ENCODE measurements around the gene PHKG2.

PHKG2 gene

DNA sequence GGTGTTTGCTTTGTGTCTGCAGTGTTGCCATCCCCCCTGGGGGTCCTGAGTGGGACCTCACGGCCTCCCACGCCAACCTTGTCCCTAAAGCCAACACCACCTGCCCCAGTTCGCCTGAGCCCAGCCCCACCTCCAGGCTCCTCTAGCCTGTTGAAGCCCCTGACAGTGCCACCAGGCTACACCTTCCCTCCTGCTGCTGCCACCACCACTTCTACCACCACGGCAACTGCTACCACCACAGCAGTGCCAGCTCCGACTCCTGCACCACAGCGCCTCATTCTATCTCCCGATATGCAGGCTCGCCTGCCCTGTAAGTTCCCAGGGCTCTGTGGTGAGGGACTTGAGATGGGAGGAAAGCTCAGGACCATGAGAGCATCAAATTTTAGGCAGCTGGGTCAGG lies 27.1 kb upstream of the PHKG2 start:
- DNase-seq, result no peak
- Mint-ChIP-seq H3K9me3 (no peaks in the 10 kb centered on the region), H3K4me1 (peaks cover 29 to 48% of the 10 kb centered on the region in 2 donors), H3K27ac (peak overlapping the region; percentile 63), H3K4me3 (no peak overlapping the region), H3K36me3 (peaks cover 63 to 76% of the 10 kb centered on the region in 2 donors), H3K27me3 (no peaks in the 10 kb centered on the region)
- ATAC-seq (replicated peaks), result no peak

DNA sequence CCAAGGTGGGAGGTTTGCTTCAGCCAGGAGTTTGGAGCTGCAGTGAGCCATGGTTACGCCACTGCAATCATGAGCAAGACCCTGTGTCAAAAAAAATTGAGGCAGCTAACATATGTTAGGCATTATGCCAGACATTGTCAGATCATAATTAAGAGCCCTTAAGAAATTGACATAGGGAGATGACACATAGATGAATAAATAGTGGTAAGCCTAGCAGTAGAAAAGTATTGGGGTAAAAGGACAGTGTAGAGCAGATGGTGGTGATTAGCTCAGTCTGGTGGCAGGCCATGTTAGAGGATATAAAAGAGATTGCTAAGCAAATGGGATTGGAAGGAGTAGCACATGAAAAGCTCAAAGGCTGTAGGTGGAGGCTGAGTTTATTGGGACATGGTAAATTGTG lies 26.6 kb upstream of the PHKG2 start:
- H3K36me3 Mint-ChIP-seq, result peaks cover 59 to 72% of the 10 kb centered on the region in 2 donors
- H3K4me3 Mint-ChIP-seq, result no peak overlapping the region
- DNase-seq (no peak), ATAC-seq (replicated peaks) (no peak)
- H3K4me1 Mint-ChIP-seq, result peaks cover 26 to 45% of the 10 kb centered on the region in 2 donors
- H3K27me3 Mint-ChIP-seq, result no peaks in the 10 kb centered on the region
- H3K9me3 Mint-ChIP-seq, result no peaks in the 10 kb centered on the region
- peak overlapping the region; percentile 63 for H3K27ac Mint-ChIP-seq

DNA sequence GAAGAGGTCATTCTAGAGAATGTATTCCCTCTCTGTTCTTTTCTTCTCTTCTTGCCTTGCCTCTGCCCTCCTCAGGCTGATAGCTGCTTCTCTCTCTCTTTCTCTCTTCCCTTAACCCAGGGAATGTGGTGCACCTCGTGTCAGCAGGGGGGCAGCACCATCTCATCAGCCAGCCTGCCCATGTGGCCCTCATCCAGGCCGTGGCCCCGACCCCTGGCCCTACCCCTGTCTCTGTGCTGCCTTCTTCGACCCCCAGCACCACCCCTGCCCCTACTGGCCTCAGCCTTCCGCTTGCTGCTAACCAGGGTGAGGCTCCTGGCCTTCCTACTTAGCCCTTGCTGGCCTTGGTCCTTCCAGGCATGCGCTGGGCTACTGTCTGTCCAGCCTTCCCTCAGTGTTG lies 25.8 kb upstream of the PHKG2 start:
- ATAC-seq (replicated peaks) (peak in 1 of 2 donors; percentile 35), DNase-seq (no peak)
- Mint-ChIP-seq H3K27me3 (no peaks in the 10 kb centered on the region), H3K4me3 (no peak overlapping the region), H3K27ac (peak overlapping the region; percentile 68), H3K4me1 (peaks cover 24 to 44% of the 10 kb centered on the region in 2 donors), H3K36me3 (peaks cover 53 to 70% of the 10 kb centered on the region in 2 donors), H3K9me3 (no peaks in the 10 kb centered on the region)

DNA sequence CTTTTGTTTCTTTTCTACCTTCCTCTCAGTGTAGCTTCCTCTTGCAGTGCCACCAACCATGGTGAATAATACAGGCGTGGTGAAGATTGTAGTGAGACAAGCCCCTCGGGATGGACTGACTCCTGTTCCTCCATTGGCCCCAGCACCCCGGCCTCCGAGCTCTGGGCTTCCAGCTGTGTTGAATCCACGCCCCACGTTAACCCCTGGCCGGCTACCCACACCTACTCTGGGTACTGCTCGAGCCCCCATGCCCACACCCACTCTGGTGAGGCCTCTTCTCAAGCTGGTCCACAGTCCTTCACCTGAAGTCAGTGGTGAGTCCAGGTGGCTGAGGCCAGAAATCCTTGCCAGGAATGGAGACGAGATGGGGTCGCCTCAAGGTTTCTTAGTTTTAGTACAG lies 25.3 kb upstream of the PHKG2 start:
- Mint-ChIP-seq H3K36me3 (peaks cover 54 to 72% of the 10 kb centered on the region in 2 donors), H3K27me3 (no peaks in the 10 kb centered on the region), H3K4me3 (no peak overlapping the region), H3K4me1 (peaks cover 24 to 49% of the 10 kb centered on the region in 2 donors), H3K27ac (no peak overlapping the region), H3K9me3 (no peaks in the 10 kb centered on the region)
- ATAC-seq (replicated peaks) (no peak), DNase-seq (no peak)

DNA sequence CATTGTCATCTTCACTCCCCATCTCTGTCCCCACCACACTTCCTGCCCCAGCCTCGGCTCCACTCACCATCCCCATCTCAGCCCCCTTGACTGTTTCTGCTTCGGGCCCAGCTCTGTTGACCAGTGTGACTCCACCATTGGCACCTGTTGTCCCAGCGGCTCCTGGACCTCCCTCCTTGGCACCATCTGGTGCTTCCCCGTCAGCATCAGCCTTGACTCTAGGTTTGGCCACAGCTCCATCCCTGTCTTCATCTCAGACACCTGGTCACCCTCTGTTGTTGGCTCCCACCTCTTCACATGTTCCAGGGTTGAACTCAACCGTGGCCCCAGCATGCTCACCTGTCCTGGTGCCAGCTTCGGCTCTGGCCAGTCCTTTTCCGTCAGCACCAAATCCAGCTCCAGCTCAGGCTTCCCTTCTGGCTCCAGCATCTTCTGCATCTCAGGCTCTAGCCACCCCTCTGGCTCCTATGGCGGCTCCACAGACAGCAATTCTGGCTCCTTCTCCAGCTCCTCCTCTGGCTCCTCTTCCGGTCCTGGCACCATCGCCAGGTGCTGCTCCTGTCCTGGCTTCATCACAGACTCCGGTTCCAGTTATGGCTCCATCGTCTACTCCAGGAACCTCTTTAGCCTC lies 24.4 kb upstream of the PHKG2 start:
- DNase-seq (no peak), ATAC-seq (replicated peaks) (no peak)
- Mint-ChIP-seq H3K27me3 (no peaks in the 10 kb centered on the region), H3K9me3 (no peaks in the 10 kb centered on the region), H3K4me3 (no peak overlapping the region), H3K27ac (peak overlapping the region; percentile 78), H3K4me1 (peaks cover 24 to 54% of the 10 kb centered on the region in 2 donors), H3K36me3 (peaks cover 56 to 77% of the 10 kb centered on the region in 2 donors)

DNA sequence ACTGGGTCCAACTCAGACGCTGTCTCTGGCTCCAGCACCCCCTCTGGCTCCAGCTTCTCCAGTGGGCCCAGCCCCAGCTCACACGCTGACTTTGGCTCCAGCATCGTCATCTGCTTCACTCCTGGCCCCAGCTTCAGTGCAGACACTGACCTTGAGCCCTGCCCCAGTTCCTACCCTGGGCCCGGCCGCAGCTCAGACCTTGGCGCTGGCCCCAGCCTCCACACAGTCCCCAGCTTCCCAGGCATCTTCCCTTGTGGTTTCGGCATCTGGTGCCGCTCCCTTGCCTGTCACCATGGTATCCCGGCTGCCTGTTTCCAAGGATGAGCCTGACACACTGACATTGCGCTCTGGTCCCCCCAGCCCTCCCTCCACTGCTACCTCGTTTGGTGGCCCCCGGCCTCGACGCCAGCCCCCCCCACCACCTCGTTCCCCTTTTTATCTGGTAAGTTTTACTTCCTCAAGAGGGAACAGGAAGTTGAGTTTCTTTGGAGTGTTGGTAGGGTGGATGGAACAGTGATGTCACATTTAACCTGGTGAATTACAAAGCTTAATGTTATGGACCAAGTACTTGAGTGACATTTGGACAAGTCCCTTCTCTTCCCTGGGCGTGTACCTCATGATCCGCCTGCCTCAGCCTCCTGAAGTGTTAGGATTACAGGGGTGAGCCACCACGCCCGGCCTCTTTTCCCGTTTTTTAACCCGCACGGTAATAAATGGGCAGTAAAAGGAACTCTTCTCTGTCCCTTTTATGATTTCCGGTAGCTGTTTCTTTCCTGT lies 23.4 kb upstream of the PHKG2 start:
- no peaks in the 10 kb centered on the region for H3K27me3 Mint-ChIP-seq
- DNase-seq, result no peak
- peaks cover 63 to 79% of the 10 kb centered on the region in 2 donors for H3K36me3 Mint-ChIP-seq
- peak overlapping the region; percentile 44 for H3K27ac Mint-ChIP-seq
- H3K4me3 Mint-ChIP-seq, result no peak overlapping the region
- peaks cover 24 to 58% of the 10 kb centered on the region in 2 donors for H3K4me1 Mint-ChIP-seq
- peak; percentile 53 to 59 for ATAC-seq (replicated peaks)
- H3K9me3 Mint-ChIP-seq, result no peaks in the 10 kb centered on the region

DNA sequence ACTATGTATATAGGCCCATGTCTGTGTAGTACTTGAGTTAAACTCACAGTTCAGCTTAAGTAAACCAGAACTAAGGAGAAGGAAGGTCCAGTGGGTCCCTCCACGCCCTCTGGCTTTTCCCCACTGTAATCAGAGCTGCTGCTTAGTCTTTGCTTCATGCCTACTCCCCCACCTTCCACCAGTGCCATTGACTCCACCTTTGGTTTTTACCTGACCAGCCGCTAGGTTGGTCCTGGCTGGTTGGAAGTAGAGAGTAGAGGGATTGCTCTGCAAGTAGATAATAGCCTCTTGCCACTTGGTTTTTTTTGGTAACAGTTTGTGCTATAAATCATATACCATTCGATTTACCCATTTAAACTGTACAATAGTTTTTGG lies 22.8 kb upstream of the PHKG2 start:
- no peaks in the 10 kb centered on the region for H3K27me3 Mint-ChIP-seq
- H3K36me3 Mint-ChIP-seq, result peaks cover 61 to 74% of the 10 kb centered on the region in 2 donors
- H3K9me3 Mint-ChIP-seq, result no peaks in the 10 kb centered on the region
- H3K4me1 Mint-ChIP-seq, result peaks cover 19 to 53% of the 10 kb centered on the region in 2 donors
- H3K4me3 Mint-ChIP-seq, result no peak overlapping the region
- ATAC-seq (replicated peaks), result no peak
- DNase-seq, result no peak
- peak overlapping the region; percentile 44 for H3K27ac Mint-ChIP-seq

DNA sequence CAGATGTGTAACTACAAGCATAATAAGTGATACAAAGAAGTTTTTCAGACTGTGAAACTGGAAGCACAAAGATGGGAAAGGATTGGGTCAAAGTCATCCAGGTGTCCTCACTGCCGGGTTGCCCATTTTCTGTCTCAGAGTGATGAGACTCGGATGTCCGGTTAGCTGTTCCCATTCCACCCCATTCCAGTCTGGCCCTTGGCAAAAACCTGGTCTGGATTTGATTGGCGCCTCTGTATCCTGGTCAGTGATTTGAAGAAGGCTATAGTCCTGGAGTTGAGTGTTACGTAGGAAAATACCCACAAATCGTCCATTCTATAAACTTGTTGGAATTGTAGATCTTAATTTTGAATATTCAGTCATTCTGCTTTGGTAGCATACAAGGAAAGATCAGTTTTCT lies 19.9 kb upstream of the PHKG2 start:
- peaks cover 45 to 56% of the 10 kb centered on the region in 2 donors for H3K36me3 Mint-ChIP-seq
- H3K4me1 Mint-ChIP-seq, result peaks cover 16 to 44% of the 10 kb centered on the region in 2 donors
- DNase-seq (no peak), ATAC-seq (replicated peaks) (no peak)
- H3K27ac Mint-ChIP-seq, result no peak overlapping the region
- H3K4me3 Mint-ChIP-seq, result no peak overlapping the region
- H3K9me3 Mint-ChIP-seq, result no peaks in the 10 kb centered on the region
- no peaks in the 10 kb centered on the region for H3K27me3 Mint-ChIP-seq

DNA sequence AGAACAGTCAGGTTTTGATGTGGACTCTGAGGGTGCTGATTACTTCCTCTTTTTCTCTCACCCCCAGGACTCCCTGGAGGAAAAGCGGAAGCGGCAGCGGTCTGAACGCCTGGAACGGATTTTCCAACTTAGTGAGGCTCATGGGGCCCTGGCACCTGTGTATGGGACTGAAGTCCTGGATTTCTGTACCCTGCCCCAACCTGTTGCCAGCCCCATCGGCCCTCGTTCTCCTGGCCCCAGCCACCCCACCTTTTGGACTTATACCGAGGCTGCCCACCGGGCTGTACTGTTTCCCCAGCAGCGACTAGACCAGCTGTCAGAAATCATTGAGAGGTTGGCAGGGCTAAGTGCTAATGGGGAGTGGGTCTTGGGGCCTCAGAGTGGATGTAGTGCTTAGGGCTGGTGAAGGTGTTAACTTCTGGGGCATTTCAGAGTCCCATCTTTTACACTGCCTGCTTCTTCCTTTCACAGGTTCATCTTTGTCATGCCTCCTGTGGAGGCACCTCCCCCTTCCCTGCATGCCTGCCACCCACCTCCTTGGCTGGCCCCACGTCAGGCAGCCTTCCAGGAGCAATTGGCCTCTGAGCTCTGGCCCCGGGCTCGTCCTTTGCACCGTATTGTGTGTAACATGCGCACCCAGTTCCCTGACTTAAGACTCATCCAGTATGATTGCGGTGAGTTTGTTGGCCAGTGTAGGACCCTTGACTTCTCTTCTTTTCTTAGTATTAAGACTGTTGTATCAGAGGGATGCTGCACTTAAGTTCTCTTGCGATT lies 19.1 kb upstream of the PHKG2 start:
- ATAC-seq (replicated peaks), result no peak
- no peak for DNase-seq
- peaks cover 44 to 56% of the 10 kb centered on the region in 2 donors for H3K36me3 Mint-ChIP-seq
- no peaks in the 10 kb centered on the region for H3K9me3 Mint-ChIP-seq
- peak overlapping the region; percentile 87 for H3K27ac Mint-ChIP-seq
- no peaks in the 10 kb centered on the region for H3K27me3 Mint-ChIP-seq
- H3K4me3 Mint-ChIP-seq, result no peak overlapping the region
- H3K4me1 Mint-ChIP-seq, result peaks cover 13 to 36% of the 10 kb centered on the region in 2 donors

DNA sequence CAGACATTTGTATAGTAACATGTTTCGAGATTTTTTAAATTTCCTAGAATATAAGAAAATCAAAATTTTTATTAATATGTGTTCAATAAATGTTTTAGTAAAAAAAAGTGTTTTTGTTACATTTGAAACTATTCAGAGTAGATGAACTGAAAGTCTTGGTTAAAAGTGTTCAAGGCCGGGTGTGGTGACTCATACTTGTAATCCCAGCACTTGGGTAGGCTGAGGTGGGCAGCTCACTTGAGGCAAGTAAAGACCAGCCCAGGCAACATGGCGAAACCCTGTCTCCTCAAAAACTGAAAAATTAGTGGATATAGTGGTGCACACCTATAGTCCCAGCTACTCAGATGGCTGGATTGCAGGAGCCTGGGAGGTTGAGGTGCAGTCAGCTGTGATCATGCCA lies 16.8 kb upstream of the PHKG2 start:
- Mint-ChIP-seq H3K27me3 (no peaks in the 10 kb centered on the region), H3K36me3 (peaks cover 38 to 47% of the 10 kb centered on the region in 2 donors), H3K4me1 (peaks cover 3 to 16% of the 10 kb centered on the region in 2 donors), H3K9me3 (no peaks in the 10 kb centered on the region), H3K4me3 (no peak overlapping the region), H3K27ac (no peak overlapping the region)
- DNase-seq, result no peak
- peak in 1 of 2 donors; percentile 18 for ATAC-seq (replicated peaks)

DNA sequence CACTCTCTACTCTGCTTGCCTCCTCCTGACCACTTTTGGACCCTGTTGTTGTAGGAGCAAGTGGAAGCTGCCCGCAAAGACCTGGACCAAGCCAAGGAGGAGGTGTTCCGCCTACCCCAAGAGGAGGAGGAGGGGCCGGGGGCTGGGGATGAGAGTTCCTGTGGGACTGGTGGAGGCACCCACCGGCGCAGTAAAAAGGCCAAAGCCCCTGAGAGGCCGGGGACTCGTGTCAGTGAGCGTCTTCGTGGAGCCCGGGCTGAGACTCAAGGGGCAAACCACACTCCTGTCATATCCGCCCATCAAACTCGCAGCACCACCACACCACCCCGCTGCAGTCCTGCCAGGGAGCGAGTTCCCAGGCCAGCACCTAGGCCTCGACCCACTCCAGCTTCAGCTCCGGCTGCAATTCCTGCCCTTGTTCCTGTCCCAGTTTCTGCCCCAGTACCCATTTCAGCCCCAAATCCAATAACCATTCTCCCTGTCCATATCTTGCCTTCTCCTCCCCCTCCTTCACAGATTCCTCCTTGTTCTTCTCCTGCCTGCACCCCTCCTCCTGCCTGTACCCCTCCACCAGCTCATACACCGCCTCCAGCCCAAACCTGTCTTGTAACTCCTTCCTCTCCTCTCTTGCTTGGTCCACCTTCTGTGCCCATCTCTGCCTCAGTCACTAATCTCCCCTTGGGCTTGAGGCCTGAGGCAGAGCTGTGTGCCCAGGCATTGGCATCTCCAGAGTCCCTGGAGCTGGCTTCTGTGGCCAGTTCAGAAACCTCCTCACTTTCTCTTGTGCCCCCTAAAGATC lies 11.0 kb upstream of the PHKG2 start:
- Mint-ChIP-seq H3K27ac (peak overlapping the region; percentile 48), H3K27me3 (no peaks in the 10 kb centered on the region), H3K9me3 (no peaks in the 10 kb centered on the region), H3K4me3 (no peak overlapping the region), H3K4me1 (peaks cover 19 to 37% of the 10 kb centered on the region in 2 donors), H3K36me3 (peaks cover 38 to 71% of the 10 kb centered on the region in 2 donors)
- ATAC-seq (replicated peaks) (no peak), DNase-seq (no peak)

DNA sequence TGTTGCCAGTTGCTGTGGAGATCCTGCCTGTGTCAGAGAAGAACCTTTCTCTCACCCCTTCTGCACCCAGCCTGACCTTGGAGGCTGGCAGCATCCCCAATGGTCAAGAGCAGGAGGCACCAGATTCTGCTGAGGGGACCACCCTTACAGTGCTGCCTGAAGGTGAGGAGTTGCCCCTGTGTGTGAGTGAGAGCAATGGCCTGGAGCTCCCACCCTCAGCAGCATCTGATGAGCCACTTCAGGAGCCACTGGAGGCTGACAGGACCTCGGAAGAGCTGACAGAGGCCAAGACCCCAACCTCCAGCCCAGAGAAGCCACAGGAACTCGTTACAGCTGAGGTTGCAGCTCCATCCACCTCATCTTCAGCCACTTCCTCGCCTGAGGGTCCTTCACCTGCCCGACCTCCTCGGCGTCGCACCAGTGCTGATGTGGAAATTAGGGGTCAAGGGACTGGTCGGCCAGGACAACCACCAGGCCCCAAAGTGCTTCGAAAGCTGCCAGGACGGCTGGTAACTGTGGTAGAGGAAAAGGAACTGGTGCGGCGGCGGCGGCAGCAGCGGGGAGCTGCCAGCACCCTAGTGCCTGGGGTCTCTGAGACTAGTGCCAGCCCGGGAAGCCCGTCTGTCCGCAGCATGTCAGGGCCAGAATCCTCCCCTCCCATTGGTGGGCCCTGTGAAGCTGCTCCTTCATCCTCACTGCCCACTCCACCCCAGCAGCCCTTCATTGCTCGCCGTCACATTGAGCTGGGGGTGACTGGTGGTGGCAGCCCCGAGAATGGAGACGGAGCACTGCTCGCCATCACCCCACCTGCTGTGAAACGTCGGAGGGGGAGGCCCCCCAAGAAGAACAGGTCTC lies 10.2 kb upstream of the PHKG2 start:
- no peak overlapping the region for H3K4me3 Mint-ChIP-seq

More for the DNA sequence above, 10.2 kb upstream of the PHKG2 start:
- ATAC-seq (replicated peaks), result no peak
- Mint-ChIP-seq H3K9me3 (no peaks in the 10 kb centered on the region), H3K4me1 (peaks cover 19 to 37% of the 10 kb centered on the region in 2 donors), H3K27me3 (no peaks in the 10 kb centered on the region), H3K36me3 (peaks cover 38 to 70% of the 10 kb centered on the region in 2 donors), H3K27ac (peak overlapping the region; percentile 48)
- DNase-seq, result no peak

All from stimulated activated naive B cell treated with anti-CD40 and anti-IgM and Interleukin-4, amounts not matched to agents 10 μg/mL and 1 μg/mL and 100 μg/mL, for 72 hours (primary cell).